ENCODE results near the gene DPH1.
A peak's percentile ranks its signal among the peaks of the same experiment; 100 is the strongest.

Gene DPH1

GRCh38 chr17:2087597-2088211, 57.8 kb downstream of the DPH1 start:
- TF ChIP-seq TOX (CRISPR knock-in tag; IDR thresholded peaks at IDR 0.05; ENCODE audit: borderline replicate concordance) = no peak
- no peak for TF ChIP-seq TCF4 (CRISPR knock-in tag; IDR thresholded peaks at IDR 0.05; ENCODE audit: borderline replicate concordance)
- TF ChIP-seq ZFP3 (CRISPR knock-in tag; IDR thresholded peaks at IDR 0.05) = no peak
- no peak for ATAC-seq

- ATAC-seq = no peak
- TF ChIP-seq OSR1 (CRISPR knock-in tag; IDR thresholded peaks at IDR 0.05) = no peak
- TF ChIP-seq CSDC2 (CRISPR knock-in tag; IDR thresholded peaks at IDR 0.05) = no peak
- TF ChIP-seq ZNF8 (CRISPR knock-in tag; IDR thresholded peaks at IDR 0.05) = no peak
These were observed 59.1 kb downstream of the DPH1 start for GRCh38 chr17:2089021-2089422.

- no peak for TF ChIP-seq BACH2 (CRISPR knock-in tag; IDR thresholded peaks at IDR 0.05; ENCODE audit: borderline replicate concordance)
- no peak for TF ChIP-seq POU6F1 (CRISPR knock-in tag; IDR thresholded peaks at IDR 0.05; ENCODE audit: borderline replicate concordance, low read depth)
- no peak for TF ChIP-seq TSHZ2 (CRISPR knock-in tag; IDR thresholded peaks at IDR 0.05)
- TF ChIP-seq ZFP30 (CRISPR knock-in tag; IDR thresholded peaks at IDR 0.05) = no peak
- TF ChIP-seq ISL1 (CRISPR knock-in tag; IDR thresholded peaks at IDR 0.05) = no peak
- no peak for TF ChIP-seq RARB (CRISPR knock-in tag; IDR thresholded peaks at IDR 0.05)
- TF ChIP-seq, protein P1, sequence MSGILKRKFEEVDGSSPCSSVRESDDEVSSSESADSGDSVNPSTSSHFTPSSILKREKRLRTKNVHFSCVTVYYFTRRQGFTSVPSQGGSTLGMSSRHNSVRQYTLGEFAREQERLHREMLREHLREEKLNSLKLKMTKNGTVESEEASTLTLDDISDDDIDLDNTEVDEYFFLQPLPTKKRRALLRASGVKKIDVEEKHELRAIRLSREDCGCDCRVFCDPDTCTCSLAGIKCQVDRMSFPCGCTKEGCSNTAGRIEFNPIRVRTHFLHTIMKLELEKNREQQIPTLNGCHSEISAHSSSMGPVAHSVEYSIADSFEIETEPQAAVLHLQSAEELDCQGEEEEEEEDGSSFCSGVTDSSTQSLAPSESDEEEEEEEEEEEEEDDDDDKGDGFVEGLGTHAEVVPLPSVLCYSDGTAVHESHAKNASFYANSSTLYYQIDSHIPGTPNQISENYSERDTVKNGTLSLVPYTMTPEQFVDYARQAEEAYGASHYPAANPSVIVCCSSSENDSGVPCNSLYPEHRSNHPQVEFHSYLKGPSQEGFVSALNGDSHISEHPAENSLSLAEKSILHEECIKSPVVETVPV (CRISPR knock-in tag; IDR thresholded peaks at IDR 0.05) = no peak
- no peak for TF ChIP-seq ARNTL (CRISPR knock-in tag; IDR thresholded peaks at IDR 0.05; ENCODE audit: borderline replicate concordance, low read depth)
- TF ChIP-seq CREB5 (CRISPR knock-in tag; IDR thresholded peaks at IDR 0.05; ENCODE audit: low read depth) = no peak
- no peak for TF ChIP-seq ESRRG (CRISPR knock-in tag; IDR thresholded peaks at IDR 0.05)
- no peak for TF ChIP-seq ZNF565 (CRISPR knock-in tag; conservative IDR thresholded peaks at IDR 0.05; ENCODE audit: low read depth)
- TF ChIP-seq ZNF8 (CRISPR knock-in tag; IDR thresholded peaks at IDR 0.05) = no peak
- no peak for TF ChIP-seq PPARA (CRISPR knock-in tag; IDR thresholded peaks at IDR 0.05; ENCODE audit: borderline replicate concordance)
- TF ChIP-seq ZNF70 (CRISPR knock-in tag; IDR thresholded peaks at IDR 0.05) = no peak
- TF ChIP-seq OSR1 (CRISPR knock-in tag; IDR thresholded peaks at IDR 0.05) = no peak
- TF ChIP-seq GLIS3 (CRISPR knock-in tag; IDR thresholded peaks at IDR 0.05) = no peak
- no peak for TF ChIP-seq ZFP3 (CRISPR knock-in tag; IDR thresholded peaks at IDR 0.05)
- ATAC-seq = no peak
These were observed 60.3 kb downstream of the DPH1 start for GRCh38 chr17:2090210-2090641.

DNA sequence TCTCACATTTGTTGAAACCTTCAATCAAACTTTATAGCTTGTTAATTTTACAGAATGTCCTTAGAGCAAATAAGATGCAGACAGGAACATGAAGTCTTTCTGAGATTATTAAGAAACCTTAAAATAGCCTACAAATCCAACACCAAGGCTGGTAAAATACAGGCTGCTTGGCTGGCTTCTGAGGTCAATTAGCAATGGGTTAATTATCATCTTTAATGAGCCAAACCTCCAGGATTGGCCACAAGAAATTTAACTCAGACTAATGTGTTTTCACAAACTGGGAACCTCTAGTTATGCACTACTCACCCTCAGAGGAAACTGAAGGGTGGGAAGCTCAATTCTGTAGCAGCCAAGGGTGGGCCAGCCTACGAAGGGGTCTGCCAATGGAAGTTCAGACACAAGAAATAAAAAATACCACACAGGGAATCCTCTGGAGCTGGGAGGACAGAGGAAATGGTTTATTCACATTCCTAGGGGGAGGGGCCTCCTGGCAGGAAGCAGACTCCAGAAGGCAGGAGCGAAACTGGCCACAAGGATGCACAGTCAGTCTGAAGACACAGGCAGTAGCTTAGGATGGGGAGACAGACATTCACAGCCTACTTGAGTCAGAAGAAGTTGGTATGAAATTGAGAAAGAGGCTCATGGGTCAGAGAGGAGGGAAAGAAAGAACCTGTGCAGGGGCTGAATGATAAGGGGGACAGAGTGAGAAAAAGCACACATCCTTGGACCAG, 61.0 kb downstream of the DPH1 start:
- TF ChIP-seq SNAI2 (CRISPR knock-in tag; IDR thresholded peaks at IDR 0.05) (peak; percentile 57; the same call in 1 of the 2 replicates), ESRRG (CRISPR knock-in tag; IDR thresholded peaks at IDR 0.05) (no peak), ZNF70 (CRISPR knock-in tag; IDR thresholded peaks at IDR 0.05) (peak; percentile 34; the same call in 1 of the 2 replicates), CSDC2 (CRISPR knock-in tag; IDR thresholded peaks at IDR 0.05) (no peak)
- TF ChIP-seq, protein P1 (CRISPR knock-in tag; IDR thresholded peaks at IDR 0.05) = no peak
- TF ChIP-seq, protein P2, sequence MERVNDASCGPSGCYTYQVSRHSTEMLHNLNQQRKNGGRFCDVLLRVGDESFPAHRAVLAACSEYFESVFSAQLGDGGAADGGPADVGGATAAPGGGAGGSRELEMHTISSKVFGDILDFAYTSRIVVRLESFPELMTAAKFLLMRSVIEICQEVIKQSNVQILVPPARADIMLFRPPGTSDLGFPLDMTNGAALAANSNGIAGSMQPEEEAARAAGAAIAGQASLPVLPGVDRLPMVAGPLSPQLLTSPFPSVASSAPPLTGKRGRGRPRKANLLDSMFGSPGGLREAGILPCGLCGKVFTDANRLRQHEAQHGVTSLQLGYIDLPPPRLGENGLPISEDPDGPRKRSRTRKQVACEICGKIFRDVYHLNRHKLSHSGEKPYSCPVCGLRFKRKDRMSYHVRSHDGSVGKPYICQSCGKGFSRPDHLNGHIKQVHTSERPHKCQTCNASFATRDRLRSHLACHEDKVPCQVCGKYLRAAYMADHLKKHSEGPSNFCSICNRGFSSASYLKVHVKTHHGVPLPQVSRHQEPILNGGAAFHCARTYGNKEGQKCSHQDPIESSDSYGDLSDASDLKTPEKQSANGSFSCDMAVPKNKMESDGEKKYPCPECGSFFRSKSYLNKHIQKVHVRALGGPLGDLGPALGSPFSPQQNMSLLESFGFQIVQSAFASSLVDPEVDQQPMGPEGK (CRISPR knock-in tag; IDR thresholded peaks at IDR 0.05; ENCODE audit: borderline replicate concordance) = no peak
- ATAC-seq = peak; percentile 93
